ENCODE data around the gene COPS8.

- TF ChIP-seq CTCF (conservative IDR thresholded peaks at IDR 0.05; ENCODE audit: low read length) (no peak), EZH2phosphoT487 (IDR thresholded peaks at IDR 0.05; ENCODE audit: borderline replicate concordance) (no peak)
Measured at GRCh38 chr2:237139123-237139675, 53.5 kb downstream of the COPS8 start.

Data from Loucy (cell line).